Endodermal cell (in vitro differentiated cells): ENCODE data around the gene OPCML. TPM values are rescaled to one million over a fixed set of nuclear protein-coding genes. Genes with fewer than 3 reads are reported as not detected.

Experiments
- DNase-seq: peaks from one replicate; pipeline ENCODE4 v3.0.0-alpha.2; 2017
- H3K27ac ChIP-seq: 2 replicates; pipeline ENCODE4 v1.5.1; 2013; ENCODE audit warnings: mild to moderate bottlenecking, low read depth, low read length, moderate library complexity
- H3K27me3 ChIP-seq: 2 replicates; pipeline ENCODE4 v1.6.1; 2013; ENCODE audit warnings: mild to moderate bottlenecking, low read length, moderate library complexity; ENCODE audit not compliant: insufficient read depth, control insufficient read depth, poor library complexity, severe bottlenecking
- H3K36me3 ChIP-seq: 2 replicates; pipeline ENCODE4 v1.7.0; 2013; ENCODE audit warnings: mild to moderate bottlenecking, low read length, moderate library complexity; ENCODE audit not compliant: control insufficient read depth, insufficient read depth
- H3K4me1 ChIP-seq: one replicate; pipeline ENCODE4 v1.7.0; 2013; ENCODE audit warnings: low read length; ENCODE audit not compliant: control insufficient read depth, insufficient read depth
- H3K4me3 ChIP-seq: 2 replicates; pipeline ENCODE4 v1.5.1; 2013; ENCODE audit warnings: mild to moderate bottlenecking, low read length, moderate library complexity
- H3K9ac ChIP-seq: 2 replicates; pipeline ENCODE4 v1.6.1; 2013; ENCODE audit warnings: mild to moderate bottlenecking, low read length, moderate library complexity; ENCODE audit not compliant: poor library complexity, severe bottlenecking; ENCODE audit errors: extremely low read depth
- H3K9me3 ChIP-seq: 2 replicates; pipeline ENCODE4 v1.6.1; 2013; ENCODE audit warnings: mild to moderate bottlenecking, low read length, moderate library complexity; ENCODE audit not compliant: control insufficient read depth
- H3K27ac Mint-ChIP-seq: 2 replicates; pipeline ENCODE4 v1.8.0; 2020; ENCODE audit warnings: mixed read lengths
- H3K27me3 Mint-ChIP-seq: 2 replicates; pipeline ENCODE4 v1.8.0; 2021; ENCODE audit warnings: mild to moderate bottlenecking, mixed read lengths; ENCODE audit not compliant: insufficient read depth
- H3K36me3 Mint-ChIP-seq: 2 replicates; pipeline ENCODE4 v1.8.0; 2020; ENCODE audit warnings: low read depth, mixed read lengths
- H3K4me1 Mint-ChIP-seq: 2 replicates; pipeline ENCODE4 v1.8.0; 2020; ENCODE audit warnings: mixed read lengths
- H3K4me3 Mint-ChIP-seq: 2 replicates; pipeline ENCODE4 v1.8.0; 2020; ENCODE audit warnings: mild to moderate bottlenecking, moderate library complexity, mixed read lengths
- H3K9me3 Mint-ChIP-seq: 2 replicates; pipeline ENCODE4 v1.8.0; 2020; ENCODE audit warnings: mild to moderate bottlenecking, mixed read lengths
- CTCF ChIP-seq: fragments of 200-600 bp; sonication (generic); conservative IDR thresholded peaks from 2 replicates; pipeline ENCODE4 v1.5.0; 2021; ENCODE audit warnings: antibody characterized with exemption, mild to moderate bottlenecking
- WGBS, 2 experiments: methylation state at CpG; one replicate each; pipeline versions ENCODE4 v1.1.5 to v1.1.7; 2013; ENCODE audit warnings: missing lambda C conversion rate in 2 of 2, mixed read lengths in 1 of 2; ENCODE audit not compliant: insufficient coverage in 1 of 2, insufficient read length in 1 of 2; 5-methylcytosine and 5-hydroxymethylcytosine counted together
- total RNA-seq, 2 donors: library from RNA; stranded (reverse); fragmentation: NEBNext Ultra II Directional in 1 of 2; extraction: Animal tissue kit (Norgen Biotek cat#: 25700) in 1 of 2; gene quantifications; 2 replicates in 1 of 2; 3 replicates in 1 of 2; pipeline ENCODE4 v1.2.1, GENCODE V29; 2021

Gene OPCML
- total RNA-seq, 2 donors from 2014 or later: 0.49 to 0.86 TPM

GRCh38 chr11:132822276-132822675, 710.0 kb downstream of the OPCML start:
- TF ChIP-seq CTCF: no peak
- WGBS, 2 experiments: 90 to 94% methylated on average over 2 to 5 of the region's 5 CpGs
- Histone ChIP-seq H3K4me1 (no peaks in the 10 kb centered on the region), H3K27ac (no peak overlapping the region), H3K4me3 (no peak overlapping the region), H3K9ac (no peak overlapping the region), H3K9me3 (no peaks in the 10 kb centered on the region), H3K27me3 (no peaks in the 10 kb centered on the region), H3K36me3 (no peaks in the 10 kb centered on the region)
- Mint-ChIP-seq H3K27ac (no peak overlapping the region), H3K27me3 (no peaks in the 10 kb centered on the region), H3K4me1 (peaks cover 8% of the 10 kb centered on the region), H3K36me3 (no peaks in the 10 kb centered on the region), H3K4me3 (no peak overlapping the region), H3K9me3 (no peaks in the 10 kb centered on the region)
- DNase-seq: no peak

GRCh38 chr11:132821499-132821898, 710.8 kb downstream of the OPCML start:
- H3K9ac ChIP-seq: no peak overlapping the region
- no peaks in the 10 kb centered on the region for H3K27me3 ChIP-seq
- H3K27ac ChIP-seq: no peak overlapping the region
- no peaks in the 10 kb centered on the region for H3K27me3 Mint-ChIP-seq
- DNase-seq: no peak
- no peak for TF ChIP-seq CTCF
- H3K27ac Mint-ChIP-seq: no peak overlapping the region
- H3K9me3 Mint-ChIP-seq: no peaks in the 10 kb centered on the region
- no peak overlapping the region for H3K4me3 Mint-ChIP-seq
- no peaks in the 10 kb centered on the region for H3K9me3 ChIP-seq
- no peaks in the 10 kb centered on the region for H3K36me3 ChIP-seq
- 80 to 88% methylated on average over 3 to 4 of the region's 4 CpGs for WGBS, 2 experiments
- H3K4me1 Mint-ChIP-seq: peaks cover 8% of the 10 kb centered on the region
- no peak overlapping the region for H3K4me3 ChIP-seq
- H3K36me3 Mint-ChIP-seq: no peaks in the 10 kb centered on the region
- H3K4me1 ChIP-seq: no peaks in the 10 kb centered on the region

- no peak for TF ChIP-seq CTCF
- no peak overlapping the region for H3K27ac Mint-ChIP-seq
- no peaks in the 10 kb centered on the region for H3K27me3 ChIP-seq
- H3K9me3 ChIP-seq: no peaks in the 10 kb centered on the region
- H3K9ac ChIP-seq: no peak overlapping the region
- H3K9me3 Mint-ChIP-seq: no peaks in the 10 kb centered on the region
- H3K4me1 ChIP-seq: no peaks in the 10 kb centered on the region
- no peak overlapping the region for H3K4me3 ChIP-seq
- 65 to 80% methylated on average over 1 of the region's 1 CpG for WGBS, 2 experiments
- no peak for DNase-seq
- no peaks in the 10 kb centered on the region for H3K36me3 Mint-ChIP-seq
- no peak overlapping the region for H3K4me3 Mint-ChIP-seq
- no peaks in the 10 kb centered on the region for H3K27me3 Mint-ChIP-seq
- H3K4me1 Mint-ChIP-seq: peaks cover 8% of the 10 kb centered on the region
- no peaks in the 10 kb centered on the region for H3K36me3 ChIP-seq
- no peak overlapping the region for H3K27ac ChIP-seq
These were observed 711.3 kb downstream of the OPCML start for GRCh38 chr11:132821014-132821413.
